RWPE1 (cell line): ENCODE measurements around the gene FKBP1B.

Experiments used
- CTCF ChIA-PET: fragments of 350-600 bp; sonication (Branson Sonifier 250); formaldehyde crosslinking; extraction: SDS; loops from one replicate; lab custom pipeline; 2021; lab: Yijun Ruan, JAX
- POLR2A ChIA-PET: fragments of 400-600 bp; formaldehyde crosslinking; extraction: SDS; loops from one replicate; lab custom pipeline; 2020; ENCODE audit warnings: antibody characterized with exemption; ENCODE audit not compliant: low non-redundant PET; lab: Yijun Ruan, JAX
- DNase-seq: peaks from one replicate; pipeline ENCODE4 v3.0.0; 2012; ENCODE audit warnings: low spot score
- H3K27ac ChIP-seq: fragments of 450-650 bp; 2 replicates; pipeline ENCODE4 v1.5.1; 2017
- CTCF ChIP-seq: fragments of 450-650 bp; conservative IDR thresholded peaks from 2 replicates; pipeline ENCODE4 v1.5.1; 2017; ENCODE audit warnings: low read depth, mild to moderate bottlenecking

The FKBP1B gene

GRCh38 chr2:24048769-24049484 lies 614 bp upstream of the FKBP1B start:
- ChIA-PET POLR2A (interaction anchor here (1.0 kb wide), 1 partner anchor 122 kb away, joined by 3 read pairs; the partner anchor contains the start of gene ATAD2B), CTCF (no interaction called here)
- peak overlapping the region; percentile 32; the same call in 1 of the 2 replicates for H3K27ac ChIP-seq
- TF ChIP-seq CTCF = no peak
- DNase-seq = no peak

- POLR2A ChIA-PET = no interaction called here
- CTCF ChIA-PET = interaction anchor here (0.7 kb wide), 1 partner anchor 34 kb away, joined by 3 read pairs; the partner anchor contains the start of gene TP53I3
- H3K27ac ChIP-seq = peak overlapping the region; percentile 6
- no peak for TF ChIP-seq CTCF
- DNase-seq = no peak
These were observed 769 bp downstream of the FKBP1B start for GRCh38 chr2:24050041-24050979.

- ChIA-PET POLR2A (no interaction called here), CTCF (no interaction called here)
- no peak for TF ChIP-seq CTCF
- no peak overlapping the region for H3K27ac ChIP-seq
- DNase-seq = no peak
These were observed 2.3 kb downstream of the FKBP1B start for GRCh38 chr2:24051833-24052232.

- DNase-seq = no peak
- ChIA-PET POLR2A (no interaction called here), CTCF (interaction anchor here (0.6 kb wide), 1 partner anchor 171 kb away, joined by 3 read pairs; no protein-coding TSS in a partner anchor)
- TF ChIP-seq CTCF = no peak
- no peak overlapping the region for H3K27ac ChIP-seq
These were observed 3.4 kb downstream of the FKBP1B start for GRCh38 chr2:24052951-24053350.

GRCh38 chr2:24054366-24055010 lies 4.9 kb downstream of the FKBP1B start:
- TF ChIP-seq CTCF = no peak
- POLR2A ChIA-PET = no interaction called here
- no peak for DNase-seq
- CTCF ChIA-PET = interaction anchor here (0.6 kb wide), 1 partner anchor 230 kb away, joined by 3 read pairs; no protein-coding TSS in a partner anchor
- no peak overlapping the region for H3K27ac ChIP-seq

- TF ChIP-seq CTCF = no peak
- H3K27ac ChIP-seq = no peak overlapping the region
- DNase-seq = no peak
- ChIA-PET CTCF (interaction anchor here (0.6 kb wide), 1 partner anchor 65 kb away, joined by 3 read pairs; no protein-coding TSS in a partner anchor), POLR2A (no interaction called here)
These were observed 6.2 kb downstream of the FKBP1B start for GRCh38 chr2:24055750-24056149.
